ENCODE data around the gene INPP4A. TPM values are rescaled to one million over a fixed set of nuclear protein-coding genes. Genes with fewer than 3 reads are reported as not detected.

The INPP4A gene
- total and polyA plus RNA-seq, 2 donors (not counting 3 experiments of a cell fraction or from before 2014, with no cell fraction given), result 14.9 to 28.8 TPM

GRCh38 chr2:98520806-98521205 is 76.1 kb downstream of the INPP4A start:
- H3K4me1 ChIP-seq (ENCODE audit: control insufficient read depth, extremely low read depth, insufficient read depth, low read length), result peaks cover 8% of the 10 kb centered on the region
- peaks cover 0 to 3% of the 10 kb centered on the region in 2 experiments for H3K36me3 ChIP-seq (ENCODE audit: control insufficient read depth in 2 of 2, extremely low read depth in 1 of 2, insufficient read depth in 2 of 2, low read length in 2 of 2)
- H2AFZ ChIP-seq (ENCODE audit: low read depth, low read length), result no peak overlapping the region
- FAIRE-seq (no peak), DNase-seq (ENCODE audit: low read depth, low spot score) (no peak)
- ChIA-PET CTCF (no interaction called here), POLR2A (no interaction called here)
- H4K20me1 ChIP-seq (replicated peaks; ENCODE audit: control insufficient read depth, extremely low read depth, insufficient read depth, low read length), result no peaks in the 10 kb centered on the region
- H3K4me3 ChIP-seq (replicated peaks in 1 of 3; ENCODE audit: insufficient read depth in 1 of 3, low read depth in 1 of 3, low read length in 3 of 3), result no peak overlapping the region
- no peaks in the 10 kb centered on the region for H3K9me1 ChIP-seq (replicated peaks; ENCODE audit: control insufficient read depth, extremely low read depth, insufficient read depth, low read length)
- TF ChIP-seq POLR2AphosphoS5 (IDR thresholded peaks at IDR 0.05; ENCODE audit: insufficient read depth, low read depth, low read length), result no peak
- no peaks in the 10 kb centered on the region for H3K9me3 ChIP-seq (replicated peaks; ENCODE audit: control insufficient read depth, insufficient read depth, low read length)
- no peaks in the 10 kb centered on the region for H3K79me2 ChIP-seq (ENCODE audit: control insufficient read depth, insufficient read depth, low read length)
- H3K27ac ChIP-seq (ENCODE audit: insufficient read depth, low read depth, low read length), result no peak overlapping the region
- no peak overlapping the region for H3K9ac ChIP-seq (replicated peaks; ENCODE audit: extremely low read depth, insufficient read depth, low read length)
- dilution Hi-C loops (cut with MboI; ENCODE audit: extremely low pct_ligation_motif_present, low sequenced_read_pairs), result no loop called here
- H3K27me3 ChIP-seq (ENCODE audit: control insufficient read depth in 2 of 2, insufficient read depth in 2 of 2, low read length in 2 of 2), result no peaks in the 10 kb centered on the region
- no peak overlapping the region for H3K4me2 ChIP-seq (ENCODE audit: insufficient read depth, low read length)
- BruUV-seq (replicated peaks), result no TSS peak
- intact Hi-C loops (cut with micrococcal nuclease), result no loop called here

- DNase-seq (ENCODE audit: low read depth, low spot score) (no peak), FAIRE-seq (no peak)
- Histone ChIP-seq H3K27ac (ENCODE audit: insufficient read depth, low read depth, low read length) (no peak overlapping the region), H3K79me2 (ENCODE audit: control insufficient read depth, insufficient read depth, low read length) (no peaks in the 10 kb centered on the region), H2AFZ (ENCODE audit: low read depth, low read length) (no peak overlapping the region), H3K36me3 (ENCODE audit: control insufficient read depth in 2 of 2, extremely low read depth in 1 of 2, insufficient read depth in 2 of 2, low read length in 2 of 2) (peaks cover 0 to 3% of the 10 kb centered on the region in 2 experiments), H3K9me3 (replicated peaks; ENCODE audit: control insufficient read depth, insufficient read depth, low read length) (no peaks in the 10 kb centered on the region), H3K4me1 (ENCODE audit: control insufficient read depth, extremely low read depth, insufficient read depth, low read length) (peaks cover 8% of the 10 kb centered on the region), H3K9me1 (replicated peaks; ENCODE audit: control insufficient read depth, extremely low read depth, insufficient read depth, low read length) (no peaks in the 10 kb centered on the region), H3K4me3 (replicated peaks in 1 of 3; ENCODE audit: insufficient read depth in 1 of 3, low read depth in 1 of 3, low read length in 3 of 3) (no peak overlapping the region), H3K4me2 (ENCODE audit: insufficient read depth, low read length) (no peak overlapping the region), H3K27me3 (ENCODE audit: control insufficient read depth in 2 of 2, insufficient read depth in 2 of 2, low read length in 2 of 2) (no peaks in the 10 kb centered on the region), H4K20me1 (replicated peaks; ENCODE audit: control insufficient read depth, extremely low read depth, insufficient read depth, low read length) (no peaks in the 10 kb centered on the region), H3K9ac (replicated peaks; ENCODE audit: extremely low read depth, insufficient read depth, low read length) (no peak overlapping the region)
- dilution Hi-C loops (cut with MboI; ENCODE audit: extremely low pct_ligation_motif_present, low sequenced_read_pairs) (no loop called here), intact Hi-C loops (cut with micrococcal nuclease) (no loop called here)
- no peak for TF ChIP-seq GATA2 (IDR thresholded peaks at IDR 0.05; ENCODE audit: insufficient read depth, insufficient read length, low read depth, low read length)
- TF ChIP-seq JUN (IDR thresholded peaks at IDR 0.05; ENCODE audit: borderline replicate concordance, insufficient read depth, insufficient read length, low read depth), result no peak
- no peak for TF ChIP-seq FOS (IDR thresholded peaks at IDR 0.05; ENCODE audit: borderline replicate concordance, insufficient read depth, low read length)
- no peak for TF ChIP-seq CTCF (IDR thresholded peaks at IDR 0.05; ENCODE audit: extremely low read depth in 1 of 2, insufficient read depth in 1 of 2, low read depth in 1 of 2, low read length in 2 of 2)
- TF ChIP-seq POLR2AphosphoS5 (IDR thresholded peaks at IDR 0.05; ENCODE audit: insufficient read depth, low read depth, low read length), result no peak
- no peak for TF ChIP-seq POLR2A (IDR thresholded peaks at IDR 0.05; ENCODE audit: low read depth, low read length)
- TF ChIP-seq MAX (IDR thresholded peaks at IDR 0.05; ENCODE audit: insufficient read depth, insufficient read length), result no peak
- no peak for TF ChIP-seq MYC (IDR thresholded peaks at IDR 0.05; ENCODE audit: low read depth, low read length)
- TF ChIP-seq EZH2 (IDR thresholded peaks at IDR 0.05; ENCODE audit: borderline replicate concordance, low read depth, low read length, severe bottlenecking), result no peak
- ChIA-PET CTCF (no interaction called here), POLR2A (no interaction called here)
- no TSS peak for BruUV-seq (replicated peaks)
These were observed 76.6 kb downstream of the INPP4A start for GRCh38 chr2:98521266-98521665.

All from endothelial cell of umbilical vein (primary cell).